ENCODE data around the gene C10orf95. TPM values are rescaled to one million over a fixed set of nuclear protein-coding genes. Genes with fewer than 3 reads are reported as not detected.
A peak's percentile ranks its signal among the peaks of the same experiment; 100 is the strongest.

Gene C10orf95
- total and polyA plus RNA-seq, 2 of the 13 experiments (the other 11 are each of a cell fraction or from before 2014, with no cell fraction given) = 0.05 to 0.07 TPM

DNA sequence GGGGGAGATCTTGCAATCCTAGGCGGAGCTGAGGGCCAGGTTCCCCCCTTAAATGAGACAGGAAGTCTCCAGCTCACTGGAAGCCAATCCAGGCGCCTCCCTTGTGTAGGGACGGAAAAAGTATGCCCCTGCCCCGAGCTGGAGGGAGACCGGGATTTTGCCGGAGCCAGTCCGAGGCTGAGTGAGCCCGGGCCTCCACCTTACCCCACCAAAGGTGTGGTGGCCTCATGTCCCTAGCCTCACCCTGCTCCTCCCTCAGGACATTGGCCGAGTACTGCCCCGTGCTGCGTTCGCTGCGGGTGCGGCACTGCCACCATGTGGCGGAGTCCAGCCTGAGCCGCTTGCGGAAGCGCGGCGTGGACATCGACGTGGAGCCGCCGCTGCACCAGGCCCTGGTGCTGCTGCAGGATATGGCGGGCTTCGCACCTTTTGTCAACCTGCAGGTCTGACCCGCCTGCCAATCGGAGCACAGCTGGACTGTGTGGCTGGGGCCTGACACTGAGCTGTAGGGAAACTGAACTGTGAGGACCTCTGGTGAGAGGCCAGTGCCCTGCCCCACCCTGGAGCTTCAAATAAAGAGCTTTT lies 28.7 kb downstream of the C10orf95 start (continued):
- TF ChIP-seq, protein P1, sequence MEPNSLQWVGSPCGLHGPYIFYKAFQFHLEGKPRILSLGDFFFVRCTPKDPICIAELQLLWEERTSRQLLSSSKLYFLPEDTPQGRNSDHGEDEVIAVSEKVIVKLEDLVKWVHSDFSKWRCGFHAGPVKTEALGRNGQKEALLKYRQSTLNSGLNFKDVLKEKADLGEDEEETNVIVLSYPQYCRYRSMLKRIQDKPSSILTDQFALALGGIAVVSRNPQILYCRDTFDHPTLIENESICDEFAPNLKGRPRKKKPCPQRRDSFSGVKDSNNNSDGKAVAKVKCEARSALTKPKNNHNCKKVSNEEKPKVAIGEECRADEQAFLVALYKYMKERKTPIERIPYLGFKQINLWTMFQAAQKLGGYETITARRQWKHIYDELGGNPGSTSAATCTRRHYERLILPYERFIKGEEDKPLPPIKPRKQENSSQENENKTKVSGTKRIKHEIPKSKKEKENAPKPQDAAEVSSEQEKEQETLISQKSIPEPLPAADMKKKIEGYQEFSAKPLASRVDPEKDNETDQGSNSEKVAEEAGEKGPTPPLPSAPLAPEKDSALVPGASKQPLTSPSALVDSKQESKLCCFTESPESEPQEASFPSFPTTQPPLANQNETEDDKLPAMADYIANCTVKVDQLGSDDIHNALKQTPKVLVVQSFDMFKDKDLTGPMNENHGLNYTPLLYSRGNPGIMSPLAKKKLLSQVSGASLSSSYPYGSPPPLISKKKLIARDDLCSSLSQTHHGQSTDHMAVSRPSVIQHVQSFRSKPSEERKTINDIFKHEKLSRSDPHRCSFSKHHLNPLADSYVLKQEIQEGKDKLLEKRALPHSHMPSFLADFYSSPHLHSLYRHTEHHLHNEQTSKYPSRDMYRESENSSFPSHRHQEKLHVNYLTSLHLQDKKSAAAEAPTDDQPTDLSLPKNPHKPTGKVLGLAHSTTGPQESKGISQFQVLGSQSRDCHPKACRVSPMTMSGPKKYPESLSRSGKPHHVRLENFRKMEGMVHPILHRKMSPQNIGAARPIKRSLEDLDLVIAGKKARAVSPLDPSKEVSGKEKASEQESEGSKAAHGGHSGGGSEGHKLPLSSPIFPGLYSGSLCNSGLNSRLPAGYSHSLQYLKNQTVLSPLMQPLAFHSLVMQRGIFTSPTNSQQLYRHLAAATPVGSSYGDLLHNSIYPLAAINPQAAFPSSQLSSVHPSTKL (CRISPR knock-in tag; IDR thresholded peaks at IDR 0.05) = peak; percentile 63
- TF ChIP-seq EHMT2 (IDR thresholded peaks at IDR 0.05; ENCODE audit: borderline replicate concordance, low read depth, low read length) = no peak
- 0 out of 2 replicates have a peak, but pooled peaks have one; percentile 42 for TF ChIP-seq ZNF260 (CRISPR knock-in tag; IDR thresholded peaks at IDR 0.05; ENCODE audit: borderline replicate concordance, low read depth)
- TF ChIP-seq TBL1XR1 (IDR thresholded peaks at IDR 0.05; ENCODE audit: borderline replicate concordance, low read length, partially characterized antibody) = no peak
- TF ChIP-seq HOXA3 (CRISPR knock-in tag; IDR thresholded peaks at IDR 0.05) = peak; percentile 94
- TF ChIP-seq KLF13 (CRISPR knock-in tag; IDR thresholded peaks at IDR 0.05) = 0 out of 2 replicates have a peak, but pooled peaks have one; percentile 62
- no peak for TF ChIP-seq SETDB1 (CRISPR knock-in tag; IDR thresholded peaks at IDR 0.05; ENCODE audit: borderline replicate concordance)
- peak; percentile 55; the same call in 1 of the 2 replicates for TF ChIP-seq ZSCAN25 (CRISPR knock-in tag; IDR thresholded peaks at IDR 0.05)
- peak; percentile 91 for TF ChIP-seq PRMT3 (CRISPR knock-in tag; IDR thresholded peaks at IDR 0.05; ENCODE audit: borderline replicate concordance, low read depth)
- TF ChIP-seq, protein P2, sequence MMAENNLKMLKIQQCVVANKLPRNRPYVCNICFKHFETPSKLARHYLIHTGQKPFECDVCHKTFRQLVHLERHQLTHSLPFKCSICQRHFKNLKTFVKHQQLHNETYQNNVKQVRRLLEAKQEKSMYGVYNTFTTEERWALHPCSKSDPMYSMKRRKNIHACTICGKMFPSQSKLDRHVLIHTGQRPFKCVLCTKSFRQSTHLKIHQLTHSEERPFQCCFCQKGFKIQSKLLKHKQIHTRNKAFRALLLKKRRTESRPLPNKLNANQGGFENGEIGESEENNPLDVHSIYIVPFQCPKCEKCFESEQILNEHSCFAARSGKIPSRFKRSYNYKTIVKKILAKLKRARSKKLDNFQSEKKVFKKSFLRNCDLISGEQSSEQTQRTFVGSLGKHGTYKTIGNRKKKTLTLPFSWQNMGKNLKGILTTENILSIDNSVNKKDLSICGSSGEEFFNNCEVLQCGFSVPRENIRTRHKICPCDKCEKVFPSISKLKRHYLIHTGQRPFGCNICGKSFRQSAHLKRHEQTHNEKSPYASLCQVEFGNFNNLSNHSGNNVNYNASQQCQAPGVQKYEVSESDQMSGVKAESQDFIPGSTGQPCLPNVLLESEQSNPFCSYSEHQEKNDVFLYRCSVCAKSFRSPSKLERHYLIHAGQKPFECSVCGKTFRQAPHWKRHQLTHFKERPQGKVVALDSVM (CRISPR knock-in tag; IDR thresholded peaks at IDR 0.05) = peak; percentile 79; the same call in 1 of the 2 replicates
- no peak for TF ChIP-seq SNRNP70 (IDR thresholded peaks at IDR 0.05; ENCODE audit: low read depth, low read length)
- TF ChIP-seq, protein P3, sequence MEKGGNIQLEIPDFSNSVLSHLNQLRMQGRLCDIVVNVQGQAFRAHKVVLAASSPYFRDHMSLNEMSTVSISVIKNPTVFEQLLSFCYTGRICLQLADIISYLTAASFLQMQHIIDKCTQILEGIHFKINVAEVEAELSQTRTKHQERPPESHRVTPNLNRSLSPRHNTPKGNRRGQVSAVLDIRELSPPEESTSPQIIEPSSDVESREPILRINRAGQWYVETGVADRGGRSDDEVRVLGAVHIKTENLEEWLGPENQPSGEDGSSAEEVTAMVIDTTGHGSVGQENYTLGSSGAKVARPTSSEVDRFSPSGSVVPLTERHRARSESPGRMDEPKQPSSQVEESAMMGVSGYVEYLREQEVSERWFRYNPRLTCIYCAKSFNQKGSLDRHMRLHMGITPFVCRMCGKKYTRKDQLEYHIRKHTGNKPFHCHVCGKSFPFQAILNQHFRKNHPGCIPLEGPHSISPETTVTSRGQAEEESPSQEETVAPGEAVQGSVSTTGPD (CRISPR knock-in tag; IDR thresholded peaks at IDR 0.05) = no peak
- peak; percentile 39; the same call in 1 of the 2 replicates for TF ChIP-seq FOXA3 (CRISPR knock-in tag; IDR thresholded peaks at IDR 0.05)
- TF ChIP-seq ZNF768 (CRISPR knock-in tag; IDR thresholded peaks at IDR 0.05) = peak; percentile 79
- no peak for TF ChIP-seq SOX13 (IDR thresholded peaks at IDR 0.05)
- TF ChIP-seq SOX13 (CRISPR knock-in tag; conservative IDR thresholded peaks at IDR 0.05 in 1 of 2, IDR thresholded peaks at IDR 0.05 in 1 of 2) = peak in 1 of 2 experiments; percentile 58; a peak in 2 of 4 replicates
- TF ChIP-seq XRCC5 (optimal IDR thresholded peaks at IDR 0.05; ENCODE audit: low read length) = peak; percentile 95
- TF ChIP-seq, protein P4, sequence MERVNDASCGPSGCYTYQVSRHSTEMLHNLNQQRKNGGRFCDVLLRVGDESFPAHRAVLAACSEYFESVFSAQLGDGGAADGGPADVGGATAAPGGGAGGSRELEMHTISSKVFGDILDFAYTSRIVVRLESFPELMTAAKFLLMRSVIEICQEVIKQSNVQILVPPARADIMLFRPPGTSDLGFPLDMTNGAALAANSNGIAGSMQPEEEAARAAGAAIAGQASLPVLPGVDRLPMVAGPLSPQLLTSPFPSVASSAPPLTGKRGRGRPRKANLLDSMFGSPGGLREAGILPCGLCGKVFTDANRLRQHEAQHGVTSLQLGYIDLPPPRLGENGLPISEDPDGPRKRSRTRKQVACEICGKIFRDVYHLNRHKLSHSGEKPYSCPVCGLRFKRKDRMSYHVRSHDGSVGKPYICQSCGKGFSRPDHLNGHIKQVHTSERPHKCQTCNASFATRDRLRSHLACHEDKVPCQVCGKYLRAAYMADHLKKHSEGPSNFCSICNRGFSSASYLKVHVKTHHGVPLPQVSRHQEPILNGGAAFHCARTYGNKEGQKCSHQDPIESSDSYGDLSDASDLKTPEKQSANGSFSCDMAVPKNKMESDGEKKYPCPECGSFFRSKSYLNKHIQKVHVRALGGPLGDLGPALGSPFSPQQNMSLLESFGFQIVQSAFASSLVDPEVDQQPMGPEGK (CRISPR knock-in tag; IDR thresholded peaks at IDR 0.05) = peak; percentile 78
- TF ChIP-seq REPIN1 (CRISPR knock-in tag; IDR thresholded peaks at IDR 0.05; ENCODE audit: borderline replicate concordance, low read depth) = peak; percentile 85
- TF ChIP-seq TBP (CRISPR knock-in tag; IDR thresholded peaks at IDR 0.05) = no peak
